HL-60/S4 (cell line): ENCODE results near the gene DLG2.

Source experiments
- in situ Hi-C: fragments of 300-500 bp; cut with MboI; formaldehyde crosslinking; loops from 2 replicates; pipeline ENCODE4 v1.14.3; 2022; ENCODE audit warnings: low sequenced_read_pairs

Gene DLG2

DNA sequence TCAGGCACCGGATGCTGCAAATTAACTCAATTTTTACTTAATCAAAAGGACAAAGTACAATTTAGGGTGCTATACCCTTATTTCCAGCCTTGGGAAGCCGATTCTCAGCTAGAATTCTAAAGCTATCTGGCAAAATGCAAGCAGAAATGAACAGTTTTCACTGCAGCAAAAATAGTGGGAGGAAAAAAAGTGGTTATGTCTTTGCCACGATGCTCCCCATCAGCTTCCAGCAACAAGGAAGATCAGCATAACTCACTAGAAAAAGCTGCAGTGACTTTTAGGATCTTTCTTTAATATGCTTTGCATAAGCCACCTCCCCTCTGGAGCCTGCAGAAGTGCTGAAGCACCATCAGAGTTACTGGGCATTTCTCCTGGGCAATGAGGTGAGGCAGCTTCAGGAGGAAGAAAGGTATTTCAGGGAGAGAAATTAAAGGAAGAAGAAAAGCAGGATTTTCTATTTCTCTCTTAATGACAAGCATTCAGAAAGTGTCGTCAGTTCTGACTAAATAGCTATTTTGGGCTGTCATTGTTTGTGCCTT is 702.9 kb downstream of the DLG2 start:
- in situ Hi-C loops, result no loop called here

- in situ Hi-C loops, result no loop called here
Observed at GRCh38 chr11:84923489-84923888, 703.7 kb downstream of the DLG2 start.

- in situ Hi-C loops, result no loop called here
Observed at GRCh38 chr11:84922836-84923235, 704.3 kb downstream of the DLG2 start.

- in situ Hi-C loops, result no loop called here
Observed at GRCh38 chr11:84922212-84922805, 704.8 kb downstream of the DLG2 start.

DNA sequence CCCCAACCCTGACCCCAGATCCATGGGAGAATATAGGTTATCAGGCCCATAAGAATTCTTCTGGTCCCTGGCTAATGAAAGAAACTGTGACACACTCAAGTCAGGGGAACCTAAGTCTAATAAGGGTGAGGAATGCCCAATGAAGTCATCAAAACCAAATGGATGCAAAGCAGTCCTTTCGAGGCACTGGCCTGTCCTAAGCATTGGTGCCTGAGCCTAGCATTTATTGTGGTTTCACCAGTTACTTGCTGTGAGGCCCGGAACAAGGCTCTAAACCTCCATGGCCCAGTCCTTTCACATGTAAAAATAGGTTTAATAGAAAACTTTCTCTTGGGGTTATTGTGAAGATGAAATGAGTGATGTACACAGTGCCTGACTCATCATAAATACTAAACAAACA is 712.6 kb downstream of the DLG2 start:
- in situ Hi-C loops, result no loop called here

GRCh38 chr11:84909740-84910139 is 717.4 kb downstream of the DLG2 start:
- in situ Hi-C loops, result no loop called here

- in situ Hi-C loops, result no loop called here
Observed at GRCh38 chr11:84906995-84907394, 720.1 kb downstream of the DLG2 start.

DNA sequence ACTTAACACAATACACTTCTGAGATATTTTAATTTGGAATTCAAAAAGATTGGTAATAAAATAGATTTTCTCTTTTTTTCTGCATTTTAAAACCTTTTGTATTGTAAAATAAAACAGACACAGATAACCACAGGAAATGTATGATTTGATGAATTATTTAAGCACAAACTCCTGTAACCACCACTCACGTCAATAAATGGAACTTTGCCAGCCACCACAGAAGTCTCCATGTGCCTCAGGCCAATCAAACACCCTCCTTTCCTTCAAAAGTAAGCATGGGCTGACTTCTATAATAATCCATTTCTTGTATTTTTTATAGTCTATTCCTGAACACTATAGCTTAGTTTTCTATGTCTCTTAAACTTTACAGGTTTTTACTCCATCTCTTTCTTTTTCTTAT is 721.7 kb downstream of the DLG2 start:
- in situ Hi-C loops, result no loop called here

GRCh38 chr11:84902445-84902844 is 724.7 kb downstream of the DLG2 start:
- in situ Hi-C loops, result no loop called here

DNA sequence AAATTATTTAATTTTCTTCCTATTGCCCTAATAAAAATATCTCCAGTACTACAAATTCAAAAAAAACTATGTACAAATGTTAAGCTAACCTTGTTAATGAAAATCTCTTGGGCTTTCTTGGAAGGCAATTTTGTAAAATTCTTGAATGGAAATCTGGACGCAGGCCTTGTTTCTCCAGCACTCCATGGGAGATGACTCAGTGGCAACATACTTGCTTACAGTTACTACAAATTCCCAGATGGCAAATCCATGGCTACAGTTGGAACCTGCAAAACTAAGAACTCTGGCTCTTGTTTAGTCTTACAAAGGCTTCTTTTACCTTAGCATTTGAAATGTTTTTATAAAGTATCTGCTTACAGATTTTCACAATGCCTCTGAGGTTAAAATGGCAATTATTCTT is 725.2 kb downstream of the DLG2 start:
- in situ Hi-C loops, result no loop called here

DNA sequence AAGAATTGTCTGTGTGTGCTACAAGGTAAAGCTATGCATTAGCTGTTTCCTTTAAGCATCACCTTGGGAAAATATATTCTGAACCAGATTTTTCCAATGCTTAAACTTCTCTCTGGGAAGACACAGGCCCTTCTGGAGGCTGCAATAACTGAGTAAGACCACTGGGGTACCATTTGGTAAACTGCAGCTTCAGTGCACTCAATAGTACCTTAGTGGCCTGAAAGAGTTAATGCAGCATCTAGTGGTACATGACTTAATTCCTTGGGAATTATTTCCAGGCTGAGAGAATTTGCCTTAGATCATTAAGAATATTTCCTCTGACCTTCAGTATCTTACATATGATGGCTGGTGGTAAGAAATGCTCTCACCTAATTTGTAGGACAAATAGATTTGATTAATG is 727.4 kb downstream of the DLG2 start:
- in situ Hi-C loops, result no loop called here

- in situ Hi-C loops, result no loop called here
Observed at GRCh38 chr11:84899134-84899533, 728.0 kb downstream of the DLG2 start.

GRCh38 chr11:84894666-84895065 is 732.5 kb downstream of the DLG2 start:
- in situ Hi-C loops, result no loop called here

GRCh38 chr11:84890676-84891075 is 736.5 kb downstream of the DLG2 start:
- in situ Hi-C loops, result no loop called here

- in situ Hi-C loops, result no loop called here
Observed at GRCh38 chr11:84889556-84889955, 737.6 kb downstream of the DLG2 start.

DNA sequence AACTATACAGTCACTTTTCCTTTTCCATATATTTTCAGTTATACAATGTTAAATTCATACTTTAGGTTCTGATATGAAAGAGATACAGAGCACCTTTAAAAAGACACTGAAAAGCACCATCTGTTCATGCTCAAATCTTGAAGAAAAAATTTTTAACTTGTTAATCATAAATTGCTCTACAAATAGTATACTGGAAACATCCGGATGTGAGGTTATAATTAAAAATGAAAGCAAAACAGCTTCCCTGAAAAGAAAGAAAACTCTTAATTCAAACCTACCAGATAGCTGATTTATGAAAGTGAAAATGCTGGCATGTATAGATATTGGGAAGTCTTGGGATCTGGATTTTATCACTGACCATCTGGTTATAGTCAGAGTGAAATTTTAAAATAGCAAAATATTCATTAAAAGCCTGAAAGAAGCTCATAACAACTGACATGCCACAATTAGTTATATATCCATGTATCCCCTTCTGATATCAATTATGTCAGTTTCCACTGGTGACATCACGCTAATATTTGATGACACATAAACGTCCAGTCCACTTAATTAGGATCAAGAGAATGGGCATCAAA is 740.0 kb downstream of the DLG2 start:
- in situ Hi-C loops, result no loop called here

DNA sequence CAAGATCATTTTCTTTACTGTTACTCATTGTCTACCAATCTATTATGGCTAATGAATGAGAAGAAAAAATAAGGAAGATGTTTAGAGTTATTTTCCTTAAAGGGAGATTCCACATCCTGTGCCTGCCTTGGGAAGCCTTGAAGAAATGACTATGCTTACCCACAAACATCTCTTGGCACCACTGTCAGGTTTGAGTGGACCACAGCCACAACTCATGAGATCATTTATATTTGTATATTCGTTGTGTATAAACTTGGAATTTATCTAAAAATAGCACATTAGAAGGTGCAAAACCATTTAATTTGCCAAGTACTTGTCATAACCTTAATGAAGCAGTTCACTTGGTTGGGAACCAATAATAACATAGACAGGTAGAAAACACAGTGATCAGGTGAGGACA is 740.8 kb downstream of the DLG2 start:
- in situ Hi-C loops, result no loop called here

GRCh38 chr11:84884836-84885235 is 742.3 kb downstream of the DLG2 start:
- in situ Hi-C loops, result no loop called here

GRCh38 chr11:84882056-84882455 is 745.1 kb downstream of the DLG2 start:
- in situ Hi-C loops, result no loop called here

- in situ Hi-C loops, result no loop called here
Observed at GRCh38 chr11:84871116-84871515, 756.0 kb downstream of the DLG2 start.

GRCh38 chr11:84870486-84870885 is 756.7 kb downstream of the DLG2 start:
- in situ Hi-C loops, result no loop called here

- in situ Hi-C loops, result no loop called here
Observed at GRCh38 chr11:84866922-84867321, 760.2 kb downstream of the DLG2 start.
